ENCODE results near the gene BTBD16. TPM values are rescaled to one million over a fixed set of nuclear protein-coding genes. Genes with fewer than 3 reads are reported as not detected.

BTBD16 gene
- total RNA-seq, 1 experiment from 2014 or later = not detected

GRCh38 chr10:122255509-122256301 is 15.4 kb upstream of the BTBD16 start:
- Histone ChIP-seq H3K4me3 (no peak overlapping the region), H3K9me3 (replicated peaks) (no peaks in the 10 kb centered on the region), H3K4me1 (peaks cover 6% of the 10 kb centered on the region; the same call in 1 of the 2 replicates), H3K27ac (no peak overlapping the region), H3K36me3 (peaks cover 3% of the 10 kb centered on the region; the same call in 1 of the 2 replicates), H3K27me3 (no peaks in the 10 kb centered on the region)
- DNase-seq = no peak

GRCh38 chr10:122257041-122257440 is 14.1 kb upstream of the BTBD16 start:
- H3K27ac ChIP-seq = no peak overlapping the region
- no peak overlapping the region for H3K4me3 ChIP-seq
- H3K27me3 ChIP-seq = no peaks in the 10 kb centered on the region
- H3K4me1 ChIP-seq = peaks cover 6% of the 10 kb centered on the region; the same call in 1 of the 2 replicates
- DNase-seq = no peak
- 0 out of 2 replicates have a peak, but pooled peaks cover 3% of the 10 kb centered on the region for H3K9me3 ChIP-seq (replicated peaks)
- H3K36me3 ChIP-seq = peaks cover 10% of the 10 kb centered on the region

GRCh38 chr10:122258136-122259074 is 12.7 kb upstream of the BTBD16 start:
- no peak overlapping the region for H3K4me3 ChIP-seq
- peaks cover 6% of the 10 kb centered on the region; the same call in 1 of the 2 replicates for H3K4me1 ChIP-seq
- no peaks in the 10 kb centered on the region for H3K27me3 ChIP-seq
- H3K27ac ChIP-seq = no peak overlapping the region
- peaks cover 10% of the 10 kb centered on the region for H3K36me3 ChIP-seq
- DNase-seq = peak in 1 of 2 experiments; percentile 47
- peaks cover 3% of the 10 kb centered on the region; the same call in 1 of the 2 replicates for H3K9me3 ChIP-seq (replicated peaks)

GRCh38 chr10:122259075-122259466 is 12.0 kb upstream of the BTBD16 start:
- Histone ChIP-seq H3K27me3 (no peaks in the 10 kb centered on the region), H3K36me3 (peaks cover 10% of the 10 kb centered on the region), H3K4me3 (no peak overlapping the region), H3K4me1 (peaks cover 13% of the 10 kb centered on the region), H3K9me3 (replicated peaks) (peaks cover 3% of the 10 kb centered on the region; the same call in 1 of the 2 replicates), H3K27ac (no peak overlapping the region)
- DNase-seq = no peak

GRCh38 chr10:122261584-122261983 is 9.5 kb upstream of the BTBD16 start:
- DNase-seq = no peak
- peaks cover 3% of the 10 kb centered on the region; the same call in 1 of the 2 replicates for H3K9me3 ChIP-seq (replicated peaks)
- peaks cover 19% of the 10 kb centered on the region for H3K4me1 ChIP-seq
- no peak overlapping the region for H3K27ac ChIP-seq
- H3K27me3 ChIP-seq = no peaks in the 10 kb centered on the region
- peaks cover 7% of the 10 kb centered on the region; the same call in 1 of the 2 replicates for H3K36me3 ChIP-seq
- H3K4me3 ChIP-seq = no peak overlapping the region

- H3K27ac ChIP-seq = no peak overlapping the region
These were observed 7.1 kb upstream of the BTBD16 start for GRCh38 chr10:122263971-122264370.

GRCh38 chr10:122264436-122264835 is 6.7 kb upstream of the BTBD16 start:
- no peak for DNase-seq
- H3K4me1 ChIP-seq = peaks cover 24% of the 10 kb centered on the region
- no peak overlapping the region for H3K27ac ChIP-seq
- H3K4me3 ChIP-seq = no peak overlapping the region
- H3K27me3 ChIP-seq = no peaks in the 10 kb centered on the region
- peaks cover 7% of the 10 kb centered on the region; the same call in 1 of the 2 replicates for H3K36me3 ChIP-seq
- H3K9me3 ChIP-seq (replicated peaks) = peaks cover 3% of the 10 kb centered on the region; the same call in 1 of the 2 replicates

More at GRCh38 chr10:122263971-122264370, 7.1 kb upstream of the BTBD16 start:
- Histone ChIP-seq H3K36me3 (peaks cover 7% of the 10 kb centered on the region; the same call in 1 of the 2 replicates), H3K9me3 (replicated peaks) (peaks cover 3% of the 10 kb centered on the region; the same call in 1 of the 2 replicates), H3K4me3 (no peak overlapping the region), H3K4me1 (peaks cover 19% of the 10 kb centered on the region), H3K27me3 (no peaks in the 10 kb centered on the region)
- peak; percentile 82 to 83 for DNase-seq

- Histone ChIP-seq H3K4me3 (no peak overlapping the region), H3K36me3 (peaks cover 7% of the 10 kb centered on the region; the same call in 1 of the 2 replicates), H3K27me3 (no peaks in the 10 kb centered on the region), H3K9me3 (replicated peaks) (peaks cover 3% of the 10 kb centered on the region; the same call in 1 of the 2 replicates), H3K27ac (no peak overlapping the region), H3K4me1 (peaks cover 29% of the 10 kb centered on the region)
- no peak for DNase-seq
These were observed 6.2 kb upstream of the BTBD16 start for GRCh38 chr10:122264931-122265330.

GRCh38 chr10:122265896-122266295 is 5.2 kb upstream of the BTBD16 start:
- Histone ChIP-seq H3K27ac (no peak overlapping the region), H3K4me3 (no peak overlapping the region), H3K9me3 (replicated peaks) (peaks cover 3% of the 10 kb centered on the region; the same call in 1 of the 2 replicates), H3K4me1 (peaks cover 29% of the 10 kb centered on the region), H3K27me3 (no peaks in the 10 kb centered on the region), H3K36me3 (peaks cover 7% of the 10 kb centered on the region; the same call in 1 of the 2 replicates)
- no peak for DNase-seq

- H3K4me3 ChIP-seq = no peak overlapping the region
- no peaks in the 10 kb centered on the region for H3K36me3 ChIP-seq
- no peaks in the 10 kb centered on the region for H3K27me3 ChIP-seq
- H3K4me1 ChIP-seq = peaks cover 29% of the 10 kb centered on the region
- H3K9me3 ChIP-seq (replicated peaks) = no peaks in the 10 kb centered on the region; the same call in 1 of the 2 replicates
- DNase-seq = peak; percentile 61 to 82
- no peak overlapping the region for H3K27ac ChIP-seq
These were observed 3.0 kb upstream of the BTBD16 start for GRCh38 chr10:122267849-122268737.

GRCh38 chr10:122269059-122269687 is 1.9 kb upstream of the BTBD16 start:
- peak; percentile 46 to 57 for DNase-seq
- Histone ChIP-seq H3K9me3 (replicated peaks) (no peaks in the 10 kb centered on the region), H3K36me3 (no peaks in the 10 kb centered on the region), H3K4me1 (peaks cover 21% of the 10 kb centered on the region), H3K4me3 (no peak overlapping the region), H3K27ac (peak overlapping the region; percentile 24; the same call in 1 of the 2 replicates), H3K27me3 (no peaks in the 10 kb centered on the region)

- Histone ChIP-seq H3K27me3 (no peaks in the 10 kb centered on the region), H3K4me1 (peaks cover 9% of the 10 kb centered on the region), H3K27ac (no peak overlapping the region), H3K9me3 (replicated peaks) (no peaks in the 10 kb centered on the region), H3K36me3 (no peaks in the 10 kb centered on the region), H3K4me3 (no peak overlapping the region)
- no peak for DNase-seq
These were observed 3.0 kb downstream of the BTBD16 start for GRCh38 chr10:122273966-122274545.

- Histone ChIP-seq H3K4me1 (peaks cover 2% of the 10 kb centered on the region; the same call in 1 of the 2 replicates), H3K36me3 (no peaks in the 10 kb centered on the region), H3K9me3 (replicated peaks) (no peaks in the 10 kb centered on the region), H3K27me3 (no peaks in the 10 kb centered on the region), H3K27ac (no peak overlapping the region), H3K4me3 (no peak overlapping the region)
- no peak for DNase-seq
These were observed 5.6 kb downstream of the BTBD16 start for GRCh38 chr10:122276611-122277208.

Measured in SJCRH30 (cell line).